ENCODE results near the gene RPL36A. TPM values are rescaled to one million over a fixed set of nuclear protein-coding genes. Genes with fewer than 3 reads are reported as not detected.
A peak's percentile ranks its signal among the peaks of the same experiment; 100 is the strongest.

The RPL36A gene
- total RNA-seq, 2 donors from 2014 or later = 495 to 1,021 TPM

DNA sequence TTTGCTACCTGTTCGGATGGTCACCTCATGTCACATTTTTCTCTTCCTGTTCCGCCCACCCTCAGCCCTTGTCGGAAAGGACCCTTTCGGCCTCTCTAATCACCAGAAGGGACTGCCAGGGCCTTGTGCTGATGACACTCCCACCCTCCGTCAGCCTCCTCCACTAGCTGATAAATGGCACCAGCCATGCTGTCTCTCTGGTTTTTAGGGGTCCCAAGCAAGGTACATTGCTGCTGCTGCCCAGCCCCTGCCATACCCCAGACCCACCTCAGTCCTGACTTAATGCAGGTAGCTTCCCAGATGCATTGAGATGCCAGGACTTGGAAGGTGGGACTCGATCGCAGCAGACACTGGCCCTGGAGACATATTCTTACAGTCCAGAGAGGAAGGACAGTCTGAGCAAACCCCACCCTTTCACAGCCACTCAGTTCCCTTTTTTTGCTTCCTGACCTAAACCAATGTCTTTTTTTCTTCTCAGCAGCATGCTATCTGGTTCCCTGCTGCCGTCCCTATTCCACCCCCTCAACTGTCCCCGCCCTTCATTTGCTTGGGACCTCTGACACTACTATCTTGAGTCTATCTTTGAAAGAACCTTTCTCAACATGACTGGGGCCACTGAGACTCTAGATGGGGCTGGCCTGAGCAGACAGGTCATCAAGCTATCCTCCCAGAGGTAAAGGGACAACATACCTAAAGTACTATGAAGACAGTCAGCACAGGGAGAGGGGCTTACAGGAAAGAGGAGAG lies 4.8 kb upstream of the RPL36A start, which contains the start of gene BTK:
TSS of gene BTK (minus strand) at position 397 of the 747 bp plus-strand sequence. CDS start 10,907 bp downstream, outside the sequence.
- Histone ChIP-seq H3K27ac (no peak within 1 kb of the TSS), H3K4me1 (no peaks in the 10 kb centered on the region), H3K36me3 (no peaks in the 10 kb centered on the region), H3K9me3 (no peaks in the 10 kb centered on the region), H3K4me3 (no peak within 1 kb of the TSS), H3K27me3 (no peaks in the 10 kb centered on the region)
- TF ChIP-seq, protein P1, sequence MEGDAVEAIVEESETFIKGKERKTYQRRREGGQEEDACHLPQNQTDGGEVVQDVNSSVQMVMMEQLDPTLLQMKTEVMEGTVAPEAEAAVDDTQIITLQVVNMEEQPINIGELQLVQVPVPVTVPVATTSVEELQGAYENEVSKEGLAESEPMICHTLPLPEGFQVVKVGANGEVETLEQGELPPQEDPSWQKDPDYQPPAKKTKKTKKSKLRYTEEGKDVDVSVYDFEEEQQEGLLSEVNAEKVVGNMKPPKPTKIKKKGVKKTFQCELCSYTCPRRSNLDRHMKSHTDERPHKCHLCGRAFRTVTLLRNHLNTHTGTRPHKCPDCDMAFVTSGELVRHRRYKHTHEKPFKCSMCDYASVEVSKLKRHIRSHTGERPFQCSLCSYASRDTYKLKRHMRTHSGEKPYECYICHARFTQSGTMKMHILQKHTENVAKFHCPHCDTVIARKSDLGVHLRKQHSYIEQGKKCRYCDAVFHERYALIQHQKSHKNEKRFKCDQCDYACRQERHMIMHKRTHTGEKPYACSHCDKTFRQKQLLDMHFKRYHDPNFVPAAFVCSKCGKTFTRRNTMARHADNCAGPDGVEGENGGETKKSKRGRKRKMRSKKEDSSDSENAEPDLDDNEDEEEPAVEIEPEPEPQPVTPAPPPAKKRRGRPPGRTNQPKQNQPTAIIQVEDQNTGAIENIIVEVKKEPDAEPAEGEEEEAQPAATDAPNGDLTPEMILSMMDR (IDR thresholded peaks at IDR 0.05) = no peak
- no peak for DNase-seq (ENCODE audit: low spot score)

DNA sequence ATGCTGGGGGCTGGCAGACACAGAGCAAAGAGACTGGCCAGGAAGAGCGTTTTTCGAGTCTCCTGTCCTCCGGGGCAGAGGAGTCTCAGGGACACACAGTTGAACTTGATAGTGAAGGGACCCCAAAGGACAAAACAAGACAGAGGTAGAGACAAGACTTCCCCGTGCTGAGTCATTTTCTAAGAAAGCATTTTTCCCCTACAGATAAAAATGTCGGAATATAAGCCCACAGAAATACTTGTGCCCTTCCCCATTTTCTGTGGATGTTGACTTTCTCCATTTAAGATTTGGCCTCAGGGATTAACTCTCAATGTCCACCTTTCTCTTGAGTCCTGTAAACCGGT lies 4.3 kb upstream of the RPL36A start:
- TF ChIP-seq, protein P1 (IDR thresholded peaks at IDR 0.05) = no peak
- H3K4me1 ChIP-seq = no peaks in the 10 kb centered on the region
- H3K4me3 ChIP-seq = no peak overlapping the region
- no peaks in the 10 kb centered on the region for H3K9me3 ChIP-seq
- DNase-seq (ENCODE audit: low spot score) = no peak
- H3K36me3 ChIP-seq = no peaks in the 10 kb centered on the region
- no peak overlapping the region for H3K27ac ChIP-seq
- H3K27me3 ChIP-seq = no peaks in the 10 kb centered on the region

DNA sequence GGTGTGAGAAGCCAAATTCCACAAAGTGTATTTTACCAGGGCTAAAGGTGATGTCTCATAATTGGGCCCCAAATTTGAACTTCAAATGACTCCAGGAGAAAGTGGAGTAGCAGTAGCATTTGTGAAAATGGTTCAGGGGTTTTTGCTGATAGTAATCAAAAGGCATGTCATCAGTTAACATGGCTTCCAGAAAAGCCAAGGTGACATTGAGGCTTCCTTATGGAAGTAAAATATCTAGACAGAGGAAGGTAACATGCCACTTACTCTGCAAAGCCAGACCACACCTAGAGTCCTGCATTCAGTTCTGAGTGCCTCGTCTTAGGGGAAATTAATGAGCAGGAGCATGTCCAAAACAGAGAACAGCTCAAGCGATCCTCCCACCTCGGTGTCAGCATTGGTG lies 2.2 kb upstream of the RPL36A start:
- Histone ChIP-seq H3K4me1 (no peaks in the 10 kb centered on the region), H3K9me3 (no peaks in the 10 kb centered on the region), H3K4me3 (no peak overlapping the region), H3K27me3 (no peaks in the 10 kb centered on the region), H3K27ac (no peak overlapping the region), H3K36me3 (no peaks in the 10 kb centered on the region)
- TF ChIP-seq, protein P1 (IDR thresholded peaks at IDR 0.05) = no peak
- no peak for DNase-seq (ENCODE audit: low spot score)

DNA sequence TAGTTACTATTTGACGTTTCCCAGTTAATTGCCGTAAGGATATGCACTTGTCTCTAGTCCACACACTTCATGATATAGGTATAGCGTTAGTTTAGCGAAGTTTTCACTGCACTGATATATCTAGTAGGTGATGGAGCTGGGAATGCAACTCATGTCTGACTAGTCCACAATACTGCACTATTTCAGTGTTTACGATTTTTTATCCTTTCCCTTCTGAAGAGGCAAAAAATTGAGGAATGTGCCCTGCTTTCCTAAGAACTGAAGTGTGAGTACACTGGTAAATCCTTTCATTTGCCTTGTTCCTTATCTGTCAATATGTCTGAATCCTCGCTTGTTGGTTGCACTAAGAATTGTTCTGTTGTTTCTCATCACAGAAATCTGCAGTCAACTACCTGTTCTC lies 1.0 kb downstream of the RPL36A start:
- Histone ChIP-seq H3K27ac (peak overlapping the region in 1 of 2 donors; percentile 71), H3K36me3 (no peaks in the 10 kb centered on the region), H3K4me3 (peak overlapping the region; percentile 53 to 56), H3K4me1 (no peaks in the 10 kb centered on the region), H3K27me3 (no peaks in the 10 kb centered on the region), H3K9me3 (no peaks in the 10 kb centered on the region)
- TF ChIP-seq, protein P1 (IDR thresholded peaks at IDR 0.05) = no peak
- DNase-seq (ENCODE audit: low spot score) = no peak

DNA sequence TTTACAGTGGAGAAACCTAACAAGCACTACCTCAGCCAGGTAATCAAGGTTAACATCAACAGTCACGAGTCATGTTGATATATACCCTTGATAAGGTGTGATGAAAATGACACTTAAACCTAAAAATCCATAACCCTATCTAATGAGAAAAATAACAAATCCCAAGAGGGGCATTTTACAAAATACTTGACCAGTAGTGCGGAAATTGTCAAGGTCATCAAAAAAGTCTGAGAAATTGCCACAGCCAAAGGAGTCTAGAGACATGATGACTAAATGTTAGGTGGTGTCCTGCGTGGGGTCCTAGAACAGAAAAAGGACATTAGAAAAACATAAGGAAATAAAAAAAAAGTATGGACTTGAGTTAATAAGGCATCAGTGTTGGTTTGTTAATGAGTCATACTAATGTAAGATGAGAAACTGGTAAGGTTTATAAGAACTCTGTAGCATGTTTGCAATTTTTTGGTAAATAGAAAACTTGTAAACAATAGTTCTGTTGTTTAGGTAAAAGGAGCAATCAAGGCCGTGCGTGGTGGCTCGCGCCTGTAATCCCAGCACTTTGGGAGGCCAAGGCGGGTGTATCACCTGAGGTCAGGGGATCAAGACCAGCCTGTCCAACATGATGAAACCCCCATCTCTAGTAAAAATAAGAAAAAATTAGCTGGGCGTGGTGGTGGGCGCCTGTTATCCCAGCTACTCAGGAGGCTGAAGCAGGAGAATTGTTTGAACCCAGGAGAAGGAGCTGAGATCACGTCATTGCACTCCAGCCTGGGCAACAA lies 2.9 kb downstream of the RPL36A start:
- Histone ChIP-seq H3K27me3 (no peaks in the 10 kb centered on the region), H3K36me3 (no peaks in the 10 kb centered on the region), H3K4me1 (no peaks in the 10 kb centered on the region), H3K9me3 (no peaks in the 10 kb centered on the region), H3K27ac (no peak overlapping the region), H3K4me3 (no peak overlapping the region)
- TF ChIP-seq, protein P1 (IDR thresholded peaks at IDR 0.05) = no peak
- DNase-seq (ENCODE audit: low spot score) = no peak
